Glomerular visceral epithelial cell (primary cell): ENCODE results near the gene ITPK1.

Experiments
- DNase-seq: peaks from one replicate; pipeline ENCODE4 v3.0.0-alpha.2; 2016; ENCODE audit errors: extremely low spot score

The ITPK1 gene

DNA sequence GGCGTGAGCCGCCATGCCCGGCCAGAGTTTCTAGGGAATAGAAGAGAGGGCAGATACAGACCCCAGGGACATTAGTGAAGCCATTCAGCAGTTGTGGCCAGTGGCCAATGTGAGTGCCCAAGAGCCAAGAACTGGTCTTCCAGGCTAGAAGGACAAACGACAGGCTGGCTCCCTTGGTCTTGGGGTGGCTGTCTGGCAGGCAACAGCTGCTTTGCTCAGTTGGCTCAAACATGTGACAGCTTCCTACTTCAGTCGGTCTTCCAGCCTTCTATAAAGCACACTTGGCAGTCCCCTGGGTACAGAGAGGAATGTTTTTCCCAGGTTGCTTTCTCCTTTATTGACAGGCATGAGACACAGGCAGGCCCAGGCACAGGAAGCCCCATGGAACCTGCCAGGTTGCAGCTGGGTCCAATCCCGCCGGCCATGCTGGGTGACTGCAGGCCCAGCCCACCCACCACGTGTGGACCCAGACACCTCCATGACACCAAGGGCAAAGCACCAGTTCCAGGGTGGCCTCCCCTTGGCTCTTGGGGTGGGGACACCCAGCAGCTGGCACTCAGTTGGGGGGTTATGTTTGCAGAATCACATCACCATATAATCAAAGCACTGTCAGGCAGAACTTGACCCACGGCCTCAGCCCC is 177.4 kb downstream of the ITPK1 start:
- DNase-seq, result no peak

DNA sequence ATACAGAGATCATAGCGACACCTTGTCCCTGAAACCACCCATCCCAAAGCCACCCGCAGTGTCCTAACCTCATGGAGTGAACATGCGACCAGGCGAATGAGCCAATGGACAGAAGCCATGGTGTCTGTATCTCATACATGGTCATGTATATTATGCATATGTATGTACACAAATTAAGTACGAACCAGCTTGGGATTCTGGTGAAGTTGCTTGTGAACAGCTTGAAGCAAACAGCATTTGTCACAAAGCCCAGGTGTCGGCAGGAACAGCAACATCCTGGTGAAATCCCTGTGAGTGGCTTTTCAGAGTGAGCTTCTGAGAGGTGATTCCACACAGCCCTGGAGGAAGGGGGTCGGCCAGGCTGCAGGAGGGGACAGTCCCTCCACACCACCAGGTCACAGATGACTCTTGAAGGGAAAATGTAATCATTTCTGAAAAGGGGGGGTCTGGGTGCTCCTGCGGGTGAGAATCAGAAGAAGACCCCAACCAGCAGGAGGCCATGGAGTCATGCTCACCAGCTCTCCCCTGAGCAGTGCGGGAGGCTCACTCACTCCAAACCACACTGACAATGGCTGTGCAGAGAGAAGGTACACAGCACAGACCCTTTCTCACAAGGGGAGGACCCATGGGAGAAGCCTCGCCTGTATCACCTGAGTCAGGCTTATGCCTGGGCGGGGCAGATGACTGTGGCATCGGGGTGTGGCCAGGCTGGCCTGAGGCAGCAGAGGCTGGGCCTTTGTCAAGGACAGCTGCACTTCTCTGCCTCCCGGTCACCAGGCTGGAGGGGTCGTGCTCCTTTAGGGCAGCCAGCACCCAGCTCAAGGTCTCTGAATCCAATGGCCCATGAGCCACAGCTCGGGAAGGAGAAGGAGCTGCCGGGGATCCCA is 178.4 kb downstream of the ITPK1 start:
- no peak for DNase-seq

DNA sequence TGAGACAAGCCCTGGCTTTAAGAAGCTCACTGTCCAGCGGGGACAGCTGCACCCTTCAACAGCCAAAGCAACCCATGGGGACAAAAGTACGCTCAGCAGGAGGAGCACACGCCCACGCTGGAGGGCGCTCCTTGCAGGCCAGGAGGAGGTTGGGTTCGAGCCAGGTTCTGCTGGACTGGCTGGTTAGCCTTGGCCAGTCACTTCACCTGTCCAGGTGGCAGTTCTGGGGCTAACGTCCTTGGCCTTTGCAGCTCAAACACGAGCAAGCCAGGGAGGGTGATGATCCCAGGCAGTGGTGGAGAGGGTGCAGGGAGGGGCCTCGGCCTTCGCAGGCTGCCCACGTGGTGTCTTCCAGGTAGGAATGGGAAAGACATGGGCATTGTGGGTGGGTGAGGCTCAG is 179.6 kb downstream of the ITPK1 start:
- no peak for DNase-seq

DNA sequence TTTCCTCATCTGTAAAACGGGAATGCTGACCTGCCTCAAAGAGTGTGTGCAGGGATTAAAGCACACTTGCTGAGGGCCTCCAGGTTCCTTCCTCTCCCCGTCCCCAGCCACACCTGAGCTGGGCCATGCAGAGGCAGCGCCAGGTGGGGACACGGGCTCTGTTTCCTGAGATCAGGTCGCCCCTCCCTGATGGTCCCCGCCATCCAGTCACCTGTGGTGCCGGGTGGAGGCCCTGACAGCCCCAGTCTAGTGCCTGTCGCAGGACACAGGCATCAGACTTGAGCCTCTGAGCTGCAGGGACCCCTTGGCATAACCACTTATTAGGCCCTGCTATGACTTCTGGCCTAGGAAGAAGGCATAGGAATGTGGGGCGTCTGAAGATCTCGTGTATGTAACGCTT is 180.3 kb downstream of the ITPK1 start:
- DNase-seq, result no peak

DNA sequence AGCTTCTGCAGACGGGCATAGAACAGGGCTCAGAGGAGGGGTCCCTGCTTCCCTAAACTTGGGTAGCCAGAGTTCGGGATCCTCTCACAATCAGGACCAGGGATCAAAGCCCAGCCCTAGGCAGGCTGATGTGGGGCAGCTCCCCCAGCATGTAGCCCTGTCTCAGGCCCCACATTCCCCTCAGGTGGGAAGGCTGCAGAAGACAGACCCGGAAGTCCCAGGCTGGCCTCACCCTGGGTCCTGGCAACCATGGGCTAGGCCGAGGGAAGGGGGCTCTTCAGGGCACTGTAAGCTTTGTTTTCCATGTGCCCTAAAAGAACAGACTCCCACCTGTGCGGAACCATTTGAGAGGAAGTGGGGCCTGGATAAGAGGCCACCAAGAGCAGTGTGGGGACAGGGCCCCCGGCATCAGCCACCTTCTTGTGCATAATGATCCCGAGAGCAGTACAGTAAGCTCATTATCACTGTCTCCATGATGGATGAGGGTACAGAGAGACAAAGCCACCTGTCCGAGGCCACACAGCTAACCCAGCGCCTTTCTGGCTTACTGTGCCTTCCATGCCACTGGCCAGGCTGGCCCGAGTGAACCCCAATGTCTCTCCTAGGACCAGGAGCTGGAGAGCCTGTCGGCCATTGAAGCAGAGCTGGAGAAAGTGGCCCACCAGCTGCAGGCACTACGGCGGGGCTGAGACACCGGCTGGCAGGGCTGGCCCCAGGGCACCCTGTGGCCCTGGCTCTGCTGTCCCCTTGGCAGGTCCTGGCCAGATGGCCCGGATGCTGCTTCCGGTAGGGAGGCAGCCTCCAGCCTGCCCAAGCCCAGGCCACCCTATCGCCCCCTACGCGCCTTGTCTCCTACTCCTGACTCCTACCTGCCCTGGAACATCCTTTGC is 181.3 kb downstream of the ITPK1 start:
- DNase-seq, result no peak

DNA sequence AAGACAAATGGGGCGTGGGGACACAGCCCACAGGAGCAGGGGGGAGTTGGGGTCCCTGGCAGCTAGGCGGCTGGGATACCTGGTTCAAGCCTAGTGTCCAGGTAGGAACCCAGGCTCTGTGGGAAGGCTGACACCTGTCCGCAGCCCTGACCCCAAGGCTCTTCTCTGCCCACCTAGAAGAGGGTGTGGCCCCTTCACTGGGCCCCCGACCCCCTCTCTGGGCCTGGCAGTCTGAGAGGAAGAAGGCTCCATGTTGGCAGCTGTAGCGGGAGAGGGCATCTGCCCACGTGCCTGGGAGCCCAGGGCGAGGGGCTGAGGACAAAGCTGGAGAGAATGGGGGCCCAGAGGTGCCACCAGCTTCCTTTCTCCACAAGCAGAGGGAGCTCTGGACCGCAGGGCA is 182.2 kb downstream of the ITPK1 start:
- no peak for DNase-seq

DNA sequence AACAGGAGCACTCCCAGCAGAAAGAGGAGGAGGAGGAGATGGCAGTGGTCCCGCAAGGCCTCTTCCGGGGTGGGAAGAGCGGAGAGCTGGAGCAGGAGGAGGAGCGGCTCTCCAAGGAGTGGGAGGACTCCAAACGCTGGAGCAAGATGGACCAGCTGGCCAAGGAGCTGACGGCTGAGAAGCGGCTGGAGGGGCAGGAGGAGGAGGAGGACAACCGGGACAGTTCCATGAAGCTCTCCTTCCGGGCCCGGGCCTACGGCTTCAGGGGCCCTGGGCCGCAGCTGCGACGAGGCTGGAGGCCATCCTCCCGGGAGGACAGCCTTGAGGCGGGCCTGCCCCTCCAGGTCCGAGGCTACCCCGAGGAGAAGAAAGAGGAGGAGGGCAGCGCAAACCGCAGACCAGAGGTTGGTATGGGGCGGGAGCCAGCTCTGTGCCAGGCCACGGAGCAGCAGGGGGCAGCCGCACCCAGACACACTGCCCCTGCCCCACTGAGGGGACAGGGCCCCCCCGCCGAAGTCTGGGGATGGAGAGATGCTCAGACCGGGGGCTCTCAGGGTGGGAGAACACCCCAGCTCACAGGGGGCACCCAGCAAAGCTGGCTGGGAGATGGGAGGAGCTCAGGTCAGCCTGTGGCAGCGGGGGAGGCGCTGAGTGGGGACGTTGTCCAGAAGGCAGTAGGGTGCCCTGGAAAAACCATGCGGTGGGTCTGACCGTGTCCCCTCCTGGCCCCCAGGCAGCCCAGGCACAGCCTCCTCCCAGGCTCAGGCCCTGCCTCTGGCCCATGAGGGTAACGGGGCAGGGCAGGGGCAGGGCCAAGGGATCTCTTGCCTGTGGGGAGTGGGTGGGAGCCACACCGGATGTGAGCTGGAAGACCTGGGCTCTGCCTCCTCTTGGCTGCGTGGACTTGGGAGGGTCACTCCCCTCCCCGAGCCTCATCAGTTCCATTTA is 183.0 kb downstream of the ITPK1 start:
- no peak for DNase-seq

DNA sequence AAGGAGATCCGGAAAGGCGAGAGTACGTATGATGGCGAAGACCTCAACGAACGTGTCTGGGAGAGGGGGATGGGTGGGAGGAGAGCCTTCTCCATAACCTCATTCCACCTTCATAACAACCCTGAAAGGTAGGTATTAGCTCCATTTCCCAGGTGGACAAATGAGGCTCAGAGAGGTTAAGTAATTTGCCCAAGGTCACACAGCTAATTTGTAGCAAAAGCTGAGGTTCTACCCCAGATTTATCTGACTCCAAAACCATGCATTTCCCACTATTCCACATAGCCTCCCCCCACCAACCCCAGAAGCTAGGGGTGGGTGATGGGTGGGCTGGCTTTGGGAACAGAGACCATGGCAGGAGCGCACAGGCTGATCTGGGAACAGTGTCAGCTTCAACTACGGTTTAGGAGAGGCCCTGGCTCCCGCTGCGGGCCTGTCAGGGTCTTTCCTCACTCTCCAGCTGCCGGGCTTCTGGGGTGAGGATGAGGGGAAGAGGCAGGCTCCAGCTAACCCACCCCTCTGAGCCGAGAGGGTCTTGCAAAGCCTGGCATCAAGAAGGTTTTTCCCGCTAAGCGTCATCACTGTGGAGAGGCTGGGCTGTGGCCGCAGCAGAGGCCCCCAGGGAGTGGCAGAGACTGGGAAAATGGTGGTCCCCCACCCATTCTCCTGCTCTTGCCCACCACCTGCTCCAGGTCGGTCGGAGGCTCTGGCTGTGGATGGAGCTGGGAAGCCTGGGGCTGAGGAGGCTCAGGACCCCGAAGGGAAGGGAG is 183.9 kb downstream of the ITPK1 start:
- DNase-seq, result no peak

DNA sequence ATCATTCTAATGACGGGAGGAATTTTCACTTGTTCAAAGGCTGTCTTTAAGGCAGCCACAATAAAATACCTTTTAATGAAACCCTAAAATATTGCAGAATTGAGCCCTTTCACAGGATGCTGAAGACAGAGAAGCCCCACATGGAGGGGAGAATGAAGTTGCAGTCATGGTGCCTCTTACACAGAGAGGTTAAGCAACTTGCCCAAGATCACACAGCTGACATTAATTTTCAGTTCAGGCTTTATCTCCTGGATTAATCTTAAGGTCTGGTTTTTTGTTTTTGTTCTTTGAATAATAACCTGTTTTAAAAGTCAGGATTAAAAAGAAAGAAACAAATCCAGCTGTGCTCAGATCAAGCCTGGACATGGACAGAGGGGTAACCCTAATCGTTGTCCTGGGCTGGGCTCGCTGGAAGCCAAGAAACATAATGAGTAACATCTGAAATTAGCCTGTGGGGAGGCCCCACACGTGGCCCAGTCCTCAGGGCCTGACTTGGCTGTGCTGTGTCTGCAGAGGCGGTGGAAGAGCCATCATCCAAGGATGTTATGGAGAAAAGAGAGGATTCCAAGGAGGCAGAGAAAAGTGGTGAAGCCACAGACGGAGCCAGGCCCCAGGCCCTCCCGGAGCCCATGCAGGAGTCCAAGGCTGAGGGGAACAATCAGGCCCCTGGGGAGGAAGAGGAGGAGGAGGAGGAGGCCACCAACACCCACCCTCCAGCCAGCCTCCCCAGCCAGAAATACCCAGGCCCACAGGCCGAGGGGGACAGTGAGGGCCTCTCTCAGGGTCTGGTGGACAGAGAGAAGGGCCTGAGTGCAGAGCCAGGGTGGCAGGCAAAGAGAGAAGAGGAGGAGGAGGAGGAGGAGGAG is 184.8 kb downstream of the ITPK1 start:
- DNase-seq, result no peak

DNA sequence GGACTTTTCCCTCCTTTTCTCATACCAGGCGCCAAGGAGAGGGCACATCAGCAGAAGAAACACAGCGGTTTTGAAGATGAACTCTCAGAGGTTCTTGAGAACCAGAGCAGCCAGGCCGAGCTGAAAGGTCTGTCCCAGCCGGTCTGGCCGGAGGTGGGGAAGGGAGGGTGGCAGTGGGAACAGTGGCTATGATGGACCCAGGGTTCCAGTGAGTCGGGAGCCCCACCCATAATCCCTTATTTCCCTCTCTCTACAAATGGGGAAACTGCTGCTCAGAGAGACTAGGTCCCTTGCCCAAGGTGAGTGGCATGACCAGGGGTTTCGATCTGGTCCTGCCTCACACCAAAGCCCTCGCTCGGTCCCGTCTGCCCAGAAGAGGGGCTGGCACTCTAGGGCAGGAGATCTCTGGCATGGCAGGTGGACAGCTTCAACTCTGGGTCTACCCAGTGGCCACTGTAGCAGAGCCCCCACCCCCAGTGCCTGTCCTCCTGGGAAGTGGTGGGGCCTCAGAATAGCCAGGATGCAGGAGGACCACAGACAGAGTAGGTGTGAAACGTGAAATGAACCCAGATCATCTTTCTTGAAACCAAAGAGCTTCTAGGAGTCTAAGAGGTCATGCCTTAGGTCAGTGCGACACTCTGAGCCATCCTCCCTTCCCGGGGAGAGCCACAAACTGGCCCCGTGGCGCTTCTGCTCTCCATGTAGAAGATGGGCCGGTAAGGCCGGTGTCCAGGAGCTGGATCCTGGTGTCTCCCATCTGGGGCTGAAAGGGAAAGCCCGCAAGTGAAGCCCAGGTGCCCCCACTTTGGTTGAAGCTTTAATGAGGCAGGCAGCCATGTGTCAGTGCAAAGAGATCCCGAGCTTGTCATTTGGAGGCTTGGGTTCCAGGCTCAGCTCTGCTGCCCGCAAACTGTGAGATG is 185.8 kb downstream of the ITPK1 start:
- no peak for DNase-seq

DNA sequence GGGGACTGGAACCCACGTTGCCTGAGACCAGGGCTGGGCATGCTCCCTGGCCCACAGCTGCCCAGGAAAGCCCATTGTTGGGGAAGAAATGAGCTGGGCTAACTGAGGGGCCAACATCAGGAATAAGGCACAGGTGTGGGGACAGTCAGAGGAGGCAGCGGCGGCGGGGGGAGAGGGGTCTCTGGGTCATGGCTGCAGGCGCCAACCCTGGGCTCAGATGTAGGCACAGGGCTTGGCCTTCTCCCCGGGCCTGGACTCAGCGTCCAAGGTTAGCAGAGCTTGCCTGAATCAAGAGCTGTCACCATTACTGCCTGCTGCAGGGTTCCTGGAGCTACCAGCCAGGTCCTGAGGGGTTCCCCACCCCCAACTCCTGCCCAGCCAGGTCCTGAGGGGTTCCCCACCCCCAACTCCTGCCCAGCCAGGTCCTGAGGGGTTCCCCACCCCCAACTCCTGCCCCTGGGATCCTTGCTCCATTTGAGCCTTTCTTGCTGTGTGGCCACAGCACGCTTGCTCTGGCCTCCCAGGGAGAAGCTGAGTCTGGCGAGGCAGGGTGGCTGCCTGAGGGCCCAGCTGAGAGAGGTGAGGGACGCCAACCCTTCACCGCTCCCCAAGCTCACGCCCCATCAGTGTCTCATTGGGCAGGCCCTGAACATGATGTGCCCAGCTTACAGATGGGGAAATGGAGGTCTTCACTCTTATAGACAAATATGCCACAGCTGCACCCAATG is 186.6 kb downstream of the ITPK1 start:
- DNase-seq, result no peak

DNA sequence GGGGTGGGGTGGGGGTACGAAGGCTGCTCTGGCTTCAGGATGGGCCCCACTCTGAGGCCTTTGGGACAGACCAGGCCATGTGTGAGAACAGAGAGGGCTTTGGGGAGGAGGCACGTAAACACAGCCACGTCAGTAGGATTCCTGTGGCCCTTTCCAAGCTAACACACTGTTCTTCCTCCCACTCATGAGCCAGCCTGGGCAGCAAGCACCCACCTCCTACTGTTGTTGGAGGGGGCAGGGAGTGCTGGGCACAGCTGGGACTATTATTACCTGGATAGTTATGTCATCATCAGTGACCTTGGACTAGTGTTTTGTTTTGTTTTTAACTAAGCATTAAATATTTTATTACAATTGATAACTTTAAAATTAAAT is 187.5 kb downstream of the ITPK1 start:
- no peak for DNase-seq

DNA sequence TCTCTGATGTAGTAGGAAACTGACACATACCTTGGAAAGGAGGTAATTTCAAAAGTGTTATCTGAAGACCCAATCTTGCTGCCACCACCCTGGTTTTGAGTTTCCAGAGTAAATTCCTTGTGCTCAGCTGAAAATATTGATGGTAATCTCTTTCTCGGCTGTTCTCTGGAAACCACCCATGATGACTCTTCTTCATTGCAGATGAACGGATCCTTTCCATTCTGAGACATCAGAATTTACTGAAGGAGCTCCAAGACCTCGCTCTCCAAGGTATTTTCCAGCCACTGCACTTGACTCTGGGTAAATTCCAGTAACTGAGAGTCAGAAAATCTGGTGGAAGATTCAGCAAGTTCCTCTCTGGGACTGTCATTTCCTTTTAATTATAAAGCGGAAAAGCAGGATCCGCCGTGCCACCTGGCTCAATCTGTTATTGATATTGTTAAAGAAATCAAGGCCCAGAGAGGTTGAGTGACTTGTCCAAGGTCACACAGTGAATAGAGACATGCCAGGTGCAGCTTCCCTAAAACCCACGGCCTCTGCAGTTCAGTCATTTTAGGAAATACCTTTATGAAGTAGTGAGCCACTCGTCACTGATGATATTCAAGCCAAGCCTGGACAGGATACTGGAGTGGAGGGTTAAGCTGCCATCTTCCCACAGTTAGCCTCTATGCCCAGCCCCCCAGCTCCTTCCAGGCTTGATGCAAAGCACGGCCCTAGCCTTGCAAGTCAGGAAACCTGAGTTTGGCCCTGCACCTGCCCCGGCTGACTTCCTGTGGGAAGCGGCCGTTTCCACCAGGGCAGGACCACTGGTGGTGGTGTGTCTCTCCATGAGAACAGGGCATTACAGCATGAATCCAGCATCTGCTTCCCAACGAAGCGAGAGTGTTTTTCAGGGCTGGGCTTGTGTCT is 188.1 kb downstream of the ITPK1 start:
- no peak for DNase-seq

DNA sequence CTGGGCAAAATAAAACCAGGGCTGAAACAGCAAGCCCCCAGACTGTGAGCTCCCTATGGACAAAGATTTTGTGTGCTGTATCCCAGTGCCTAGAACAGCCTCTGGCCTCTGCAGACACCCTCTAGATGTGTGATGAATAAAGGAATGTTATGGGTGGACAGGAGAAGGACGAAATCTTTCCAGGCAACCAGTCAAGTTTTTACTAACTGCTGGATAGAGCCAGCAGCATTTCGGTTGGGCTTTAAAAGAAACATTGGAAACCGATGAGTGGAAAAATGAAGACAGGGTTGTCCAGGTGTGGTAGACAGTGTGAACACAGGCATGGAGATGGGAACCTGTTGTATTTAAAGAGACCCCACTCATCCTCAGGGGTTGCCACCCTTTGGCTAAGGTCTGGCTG is 188.8 kb downstream of the ITPK1 start:
- no peak for DNase-seq

DNA sequence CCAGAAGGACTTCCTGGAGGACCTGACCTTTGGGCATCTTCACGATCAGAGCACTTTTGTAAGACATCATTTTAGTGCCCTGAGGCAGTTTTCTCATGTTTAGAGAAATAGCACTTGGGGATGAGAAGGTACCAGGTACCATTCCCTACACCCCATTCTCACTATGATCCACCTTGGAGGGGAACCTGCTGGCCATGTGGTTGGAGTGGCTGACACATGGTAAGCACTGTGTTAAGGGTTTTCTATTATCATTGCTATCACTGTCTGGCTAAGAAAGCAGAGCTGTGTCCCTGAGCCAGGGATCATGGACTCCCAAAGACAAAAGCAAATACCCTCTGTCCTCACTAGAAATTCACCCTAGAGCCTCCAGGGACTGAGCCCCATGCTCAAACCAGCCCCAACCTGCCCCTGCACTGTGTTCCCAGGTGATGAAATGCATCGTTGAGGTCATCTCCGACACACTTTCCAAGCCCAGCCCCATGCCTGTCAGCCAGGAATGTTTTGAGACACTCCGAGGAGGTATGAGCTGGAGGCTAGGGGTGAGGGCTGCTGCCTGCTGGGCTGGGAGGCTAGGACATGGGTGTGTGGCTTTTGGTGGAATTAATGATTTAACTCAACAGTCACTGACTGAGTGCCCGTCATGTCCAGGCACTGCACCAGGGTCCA is 189.4 kb downstream of the ITPK1 start:
- no peak for DNase-seq

DNA sequence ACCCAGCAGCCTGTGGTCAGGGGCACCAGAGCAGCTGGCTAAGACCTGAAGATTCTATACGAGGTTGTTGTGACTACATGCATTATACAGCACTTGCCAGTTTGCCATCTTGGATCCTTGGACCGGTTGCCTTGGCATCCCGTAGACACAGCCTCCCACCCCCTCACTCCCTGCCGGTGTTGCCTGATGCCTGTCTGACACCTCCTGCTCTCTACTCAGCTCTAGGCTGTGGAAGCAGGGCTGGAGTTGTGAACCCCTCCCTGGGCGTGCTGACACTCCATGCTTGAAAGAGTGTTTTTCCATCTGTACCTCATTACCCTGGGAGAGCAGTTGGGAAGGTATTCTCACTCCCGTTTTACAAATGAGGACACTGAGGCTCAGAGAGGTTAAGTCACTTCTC is 190.3 kb downstream of the ITPK1 start:
- no peak for DNase-seq
